Right hindlimb (tissue), 1 donor: ENCODE results near the gene MDFI.

Experiments
- DNase-seq: peaks from one replicate; pipeline ENCODE4 v3.0.0-alpha.2; 2018

MDFI gene

DNA sequence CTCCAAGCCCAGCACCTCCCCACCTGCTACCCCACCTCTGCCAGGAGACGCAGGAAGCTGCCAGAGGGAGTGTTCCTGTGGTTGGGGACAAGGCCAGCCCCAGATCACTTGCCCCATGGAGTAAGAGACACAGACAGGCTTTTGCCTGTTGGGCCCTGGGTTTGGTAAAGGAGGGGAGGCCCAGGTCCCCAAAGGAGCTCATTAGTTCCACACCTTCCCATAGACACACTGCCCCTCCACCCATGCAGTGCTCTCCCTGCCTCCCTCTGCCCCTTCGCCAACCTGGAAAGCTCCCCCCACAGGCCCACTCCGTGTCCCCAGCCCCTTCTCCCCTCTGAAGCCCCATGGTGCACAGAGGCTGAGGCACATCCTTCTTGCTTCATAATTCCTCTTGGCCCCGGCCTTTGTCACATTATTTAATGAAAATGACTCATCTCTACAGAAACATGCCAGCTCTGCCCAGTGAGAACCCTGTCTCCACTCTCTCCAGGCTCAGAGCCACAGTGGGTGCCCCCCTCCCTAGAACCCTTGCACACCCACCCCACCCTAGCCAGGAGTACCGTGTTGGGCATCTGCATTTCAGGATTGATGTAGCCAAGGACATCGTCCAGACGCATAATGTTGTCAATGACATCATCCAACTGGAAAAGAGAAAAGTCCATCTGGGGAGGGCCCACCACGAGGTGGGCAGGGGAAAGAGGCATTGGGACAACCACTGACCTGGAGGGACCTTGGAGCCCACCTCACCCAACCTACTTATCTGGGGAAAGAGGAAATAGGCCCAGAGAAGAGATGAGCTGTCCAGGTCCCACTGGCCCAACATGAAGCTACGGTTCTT lies 51.1 kb downstream of the MDFI start:
- peak; percentile 9 for DNase-seq

DNA sequence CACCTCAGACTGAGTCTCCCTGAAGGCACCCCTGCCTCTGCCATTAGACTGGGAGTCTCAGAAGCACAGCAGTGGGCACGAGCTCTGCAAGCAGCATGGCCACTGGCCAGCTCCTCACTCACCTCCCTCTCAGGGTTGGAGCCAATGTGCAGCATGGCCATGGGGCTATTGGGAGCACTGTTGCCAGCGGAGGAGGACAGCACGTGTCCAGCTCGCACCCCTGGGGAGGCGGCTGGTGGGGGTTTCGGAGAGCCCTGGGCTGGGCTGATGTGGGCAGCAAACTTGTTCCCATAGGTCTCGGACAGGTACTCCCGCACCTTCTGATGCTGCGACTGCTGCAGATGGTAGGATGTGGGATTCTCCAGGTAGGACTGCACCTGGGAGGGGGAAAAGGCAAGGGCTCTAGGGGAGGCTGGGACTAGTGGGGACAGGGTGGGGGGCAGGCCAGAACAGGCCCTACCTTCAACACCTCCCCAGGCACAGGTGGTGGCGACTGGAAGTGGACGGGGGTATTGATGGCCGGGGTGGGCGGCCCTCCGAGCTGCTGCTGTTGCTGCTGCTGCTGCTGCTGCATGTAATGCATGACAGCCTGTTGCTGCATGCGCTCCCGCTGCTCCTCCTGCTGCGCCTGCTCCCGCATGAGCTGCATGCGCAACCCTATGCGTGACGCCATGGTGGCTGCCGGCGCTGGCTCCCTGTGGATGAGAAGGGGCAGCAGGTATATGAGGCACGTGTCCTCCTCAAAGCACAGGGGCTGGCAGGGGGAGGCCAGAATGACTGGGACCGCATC lies 52.5 kb downstream of the MDFI start:
- peak; percentile 20 for DNase-seq

DNA sequence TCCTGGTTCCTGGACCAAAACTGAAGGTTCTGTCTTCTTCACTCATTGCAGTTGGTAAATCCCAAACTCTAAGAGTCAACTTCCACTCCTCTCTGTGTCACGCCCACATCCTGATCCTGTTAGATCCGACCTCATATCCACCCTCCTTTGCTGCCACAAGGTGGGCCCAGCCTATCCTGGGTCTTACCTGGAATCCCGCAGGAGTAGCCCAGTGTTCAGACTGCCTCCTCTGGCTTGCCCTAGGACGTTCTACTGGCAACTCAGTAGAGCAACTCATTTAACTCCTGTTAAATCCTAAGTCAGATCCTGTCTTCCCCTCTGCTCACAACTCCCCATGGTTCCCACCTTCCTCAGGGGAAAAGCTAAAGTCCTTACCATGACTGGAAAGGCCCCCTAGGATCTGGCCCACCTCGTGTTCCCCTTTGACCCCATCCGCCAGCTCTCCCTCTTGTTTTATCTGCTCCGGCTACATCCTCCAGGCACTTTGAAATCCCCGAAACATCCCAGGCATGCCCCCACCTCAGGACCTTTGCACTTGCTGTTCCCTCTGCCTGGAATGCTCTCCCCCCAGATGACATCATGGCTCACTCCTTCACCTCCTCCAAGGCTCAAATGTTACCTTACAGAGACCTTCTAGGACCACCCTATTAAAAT lies 53.3 kb downstream of the MDFI start:
- peak; percentile 12 for DNase-seq

DNA sequence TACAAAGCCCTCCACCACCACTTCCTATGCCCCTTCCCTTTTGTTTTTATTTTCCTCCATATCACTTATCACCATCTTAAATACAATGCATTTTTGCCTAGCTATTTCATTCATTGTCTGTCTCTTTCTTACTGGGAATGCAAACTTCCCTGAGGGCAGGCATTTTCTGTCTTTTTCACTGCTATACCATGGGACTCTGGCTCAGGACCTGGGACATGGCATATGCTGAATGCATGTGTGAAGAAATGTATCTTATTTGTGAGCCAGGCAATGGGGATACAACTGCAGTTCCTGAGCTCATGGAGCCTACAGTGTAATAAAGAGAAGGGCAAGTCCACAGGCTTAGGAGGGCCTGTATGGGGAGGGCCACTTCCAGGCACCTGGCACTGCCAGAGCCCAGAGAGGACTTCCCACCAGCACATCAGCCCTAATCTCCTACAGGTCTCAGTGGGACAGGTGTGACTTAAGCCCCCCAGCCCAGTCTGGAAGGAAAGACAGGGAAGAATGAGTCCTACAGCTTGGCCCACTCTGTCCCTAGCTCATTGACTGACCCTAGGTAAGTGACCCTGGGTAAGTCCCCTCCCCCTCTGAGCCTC lies 53.9 kb downstream of the MDFI start:
- DNase-seq, result peak; percentile 7

DNA sequence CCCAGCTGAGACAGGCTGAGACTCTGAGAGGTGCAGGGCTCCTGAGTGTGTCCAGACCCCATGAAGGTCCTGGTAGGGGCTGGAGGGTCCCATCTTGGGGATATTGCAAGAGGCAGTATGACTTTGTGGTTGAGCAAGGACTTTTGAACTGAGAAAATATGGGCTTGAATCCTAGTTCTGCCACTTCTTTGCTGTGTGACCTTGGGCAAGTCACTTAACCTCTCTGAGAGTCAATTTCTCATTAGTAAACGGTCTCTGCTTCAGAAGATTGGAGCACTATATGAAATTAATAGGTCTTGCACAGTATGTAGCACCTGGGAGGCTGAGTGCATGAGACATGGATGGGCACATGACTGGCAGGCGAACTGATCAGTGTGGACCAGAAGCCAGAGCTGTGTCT lies 54.5 kb downstream of the MDFI start:
- no peak for DNase-seq

DNA sequence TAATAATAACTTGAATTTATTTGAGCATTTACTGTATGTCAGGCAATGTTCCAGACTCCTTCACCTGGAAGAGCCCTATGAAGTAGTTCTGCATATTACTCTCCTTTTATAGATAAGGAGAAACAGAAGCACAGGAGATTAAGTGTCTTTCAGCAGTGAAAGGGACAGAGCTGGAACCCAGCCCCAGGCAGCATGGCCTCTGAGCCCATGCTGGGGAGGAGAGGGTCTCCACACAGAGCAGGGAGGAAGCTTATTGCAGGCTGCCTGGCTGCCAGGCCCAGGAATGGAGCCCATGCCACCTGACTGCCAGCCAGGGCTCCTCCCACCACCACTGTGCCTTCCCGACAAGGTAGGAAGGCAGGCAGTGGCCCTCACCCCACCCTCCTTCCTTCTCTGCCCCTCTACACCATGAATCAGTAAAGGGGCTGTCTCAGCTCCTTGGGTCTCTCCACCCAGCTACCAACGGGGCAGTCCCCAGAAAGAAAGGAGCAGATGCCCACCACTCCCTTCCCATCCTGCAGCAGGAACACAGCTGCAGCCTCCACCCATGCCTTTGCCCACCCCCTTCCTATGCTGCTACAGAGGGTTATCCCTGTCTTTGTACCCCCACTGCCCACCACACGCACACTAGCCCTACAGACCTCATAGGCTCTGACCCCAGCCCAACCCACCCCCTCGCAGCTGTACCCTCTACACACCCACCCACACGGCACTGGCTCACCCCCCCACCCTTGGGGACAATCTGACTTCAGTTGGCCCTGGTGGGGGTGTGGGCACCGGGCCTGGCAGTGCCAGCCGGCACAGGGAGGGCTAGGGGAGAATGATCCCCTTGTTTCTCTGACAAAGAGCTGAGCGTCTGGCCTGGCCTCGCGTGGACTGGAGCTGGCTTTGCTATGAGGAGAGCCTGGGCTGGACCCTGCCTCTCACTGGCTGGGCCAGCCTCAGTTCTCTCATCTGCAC lies 55.3 kb downstream of the MDFI start:
- DNase-seq, result no peak

DNA sequence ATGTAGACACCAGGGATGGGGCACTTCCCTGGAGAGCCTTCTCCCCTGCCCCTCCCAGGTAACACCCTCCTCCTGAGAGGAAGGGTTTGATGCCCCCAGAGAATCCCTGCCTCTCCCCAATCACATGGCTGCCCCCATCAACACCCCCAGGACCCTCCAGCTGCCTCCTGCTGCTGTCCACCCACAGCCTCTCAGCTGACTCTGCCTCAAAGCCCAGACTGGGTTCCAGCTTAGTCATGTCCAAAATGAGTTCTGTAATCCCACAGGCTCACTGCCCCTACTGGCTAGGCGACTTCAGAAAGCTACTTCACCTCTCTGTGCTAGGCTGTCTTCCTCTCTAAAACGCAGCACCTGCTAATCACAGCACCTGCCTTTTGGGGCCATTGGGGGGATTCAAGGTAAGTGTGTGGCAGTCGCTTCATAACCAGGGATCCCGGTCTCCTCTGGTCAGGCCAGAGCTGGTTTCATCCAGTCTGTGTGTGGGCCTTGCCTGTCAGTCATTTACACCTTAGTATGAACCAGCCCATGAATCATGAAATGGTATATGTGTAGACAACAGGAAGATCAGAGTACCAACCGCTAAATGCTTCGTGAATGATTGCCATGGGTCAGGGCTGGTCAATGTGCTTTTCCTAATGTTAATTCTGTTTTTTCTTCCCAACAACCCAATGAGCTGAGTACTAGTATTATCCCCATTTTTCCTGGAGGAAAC lies 56.7 kb downstream of the MDFI start:
- DNase-seq, result no peak

DNA sequence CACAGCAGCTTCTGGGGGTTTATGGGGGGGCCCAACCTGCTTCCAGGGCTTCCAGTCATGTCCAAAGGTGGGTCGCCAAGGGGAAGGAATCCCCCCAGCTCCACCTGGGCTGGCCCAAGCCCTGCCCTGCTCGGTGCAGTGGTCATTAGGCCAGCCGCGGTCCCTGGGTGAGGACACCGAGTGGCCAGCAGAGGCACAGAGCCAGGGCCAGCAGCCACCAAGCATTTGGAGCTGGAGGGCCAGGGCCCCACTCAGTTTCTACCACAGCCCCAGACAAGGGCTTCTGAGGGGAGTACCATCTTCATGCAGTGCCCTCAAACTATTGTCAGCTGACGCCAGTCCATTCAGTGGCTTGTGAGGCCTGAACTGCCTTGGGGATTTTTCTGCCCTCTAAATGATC lies 57.6 kb downstream of the MDFI start:
- no peak for DNase-seq

DNA sequence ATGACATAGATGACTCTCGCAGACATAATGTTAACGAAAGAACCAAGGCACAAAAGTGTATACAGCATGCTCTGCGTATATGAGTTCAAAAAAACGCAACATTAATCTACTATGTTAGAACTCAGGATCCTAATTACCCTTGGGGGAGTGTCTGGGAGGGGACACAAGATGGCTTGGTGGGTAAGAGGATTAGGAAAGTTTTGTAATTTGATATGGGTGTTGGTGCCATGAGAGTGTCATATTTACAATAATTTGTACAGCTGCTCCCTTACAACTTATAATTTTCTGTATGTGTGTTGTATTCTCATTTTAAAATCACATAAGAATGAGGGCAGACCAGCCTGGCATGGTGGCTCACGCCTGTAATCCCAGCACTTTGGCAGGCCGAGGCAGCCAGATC lies 58.5 kb downstream of the MDFI start:
- no peak for DNase-seq

DNA sequence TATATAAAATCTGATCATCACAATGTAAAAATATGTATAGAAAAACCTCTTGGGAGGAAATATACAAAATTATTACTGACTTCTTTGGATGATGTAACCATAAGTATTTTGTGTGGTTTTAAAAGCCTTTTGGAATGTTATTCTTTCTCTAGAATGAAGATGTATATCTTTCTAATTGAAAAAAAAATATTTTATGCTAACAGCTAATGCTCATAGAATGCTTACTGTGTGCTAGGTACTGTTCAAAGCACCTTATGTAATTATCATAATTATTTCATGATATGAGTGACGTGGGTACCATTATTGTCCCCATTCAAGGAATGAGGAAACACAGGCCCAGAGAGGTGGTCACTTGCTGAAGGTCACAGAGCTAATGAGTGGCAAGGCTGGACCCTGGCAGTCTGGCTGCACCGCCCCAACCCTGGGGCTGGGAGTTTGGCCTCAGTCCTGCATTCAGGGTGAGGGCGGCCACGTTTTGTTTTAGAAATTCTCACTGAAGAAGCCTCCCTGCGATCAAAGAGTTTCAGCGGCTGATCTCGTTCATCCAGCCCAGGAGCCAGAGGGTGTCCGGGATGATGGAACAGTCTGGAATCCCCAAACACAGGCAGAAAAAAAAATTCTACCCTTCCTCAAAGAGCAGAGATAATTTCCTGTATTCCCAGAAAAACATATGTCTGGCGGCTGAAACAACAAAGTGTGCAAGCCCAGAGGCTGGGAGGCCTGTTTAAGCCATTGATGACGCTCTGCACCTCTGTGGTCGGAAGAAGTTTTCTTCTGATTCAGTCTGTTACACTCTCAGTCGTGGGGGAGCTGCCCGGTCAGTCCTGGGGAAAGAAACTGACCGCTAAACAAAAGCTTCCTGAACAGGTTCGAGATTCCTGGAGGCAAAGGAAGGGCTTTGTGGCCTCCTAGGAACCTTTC lies 59.9 kb downstream of the MDFI start:
- DNase-seq, result peak; percentile 83

DNA sequence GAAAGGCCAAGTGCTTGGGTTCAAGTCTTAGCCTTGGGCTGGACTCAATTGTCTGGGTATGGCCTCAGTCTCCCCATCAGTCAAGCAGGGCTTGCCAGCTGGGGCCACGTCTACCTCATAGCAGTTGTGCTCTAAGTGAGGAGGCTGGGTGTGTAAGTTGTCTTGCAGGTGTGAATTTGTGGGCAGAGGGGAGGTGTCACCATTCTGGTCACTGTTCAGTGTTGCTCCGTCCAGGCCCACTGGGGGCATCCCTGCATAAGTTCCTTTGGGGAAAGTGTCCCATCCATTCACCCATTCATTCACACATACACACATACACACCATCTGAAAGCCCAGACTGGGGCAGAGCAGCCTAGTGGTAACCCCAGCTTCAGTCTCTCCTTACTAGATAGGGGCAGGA lies 60.8 kb downstream of the MDFI start:
- DNase-seq, result no peak

DNA sequence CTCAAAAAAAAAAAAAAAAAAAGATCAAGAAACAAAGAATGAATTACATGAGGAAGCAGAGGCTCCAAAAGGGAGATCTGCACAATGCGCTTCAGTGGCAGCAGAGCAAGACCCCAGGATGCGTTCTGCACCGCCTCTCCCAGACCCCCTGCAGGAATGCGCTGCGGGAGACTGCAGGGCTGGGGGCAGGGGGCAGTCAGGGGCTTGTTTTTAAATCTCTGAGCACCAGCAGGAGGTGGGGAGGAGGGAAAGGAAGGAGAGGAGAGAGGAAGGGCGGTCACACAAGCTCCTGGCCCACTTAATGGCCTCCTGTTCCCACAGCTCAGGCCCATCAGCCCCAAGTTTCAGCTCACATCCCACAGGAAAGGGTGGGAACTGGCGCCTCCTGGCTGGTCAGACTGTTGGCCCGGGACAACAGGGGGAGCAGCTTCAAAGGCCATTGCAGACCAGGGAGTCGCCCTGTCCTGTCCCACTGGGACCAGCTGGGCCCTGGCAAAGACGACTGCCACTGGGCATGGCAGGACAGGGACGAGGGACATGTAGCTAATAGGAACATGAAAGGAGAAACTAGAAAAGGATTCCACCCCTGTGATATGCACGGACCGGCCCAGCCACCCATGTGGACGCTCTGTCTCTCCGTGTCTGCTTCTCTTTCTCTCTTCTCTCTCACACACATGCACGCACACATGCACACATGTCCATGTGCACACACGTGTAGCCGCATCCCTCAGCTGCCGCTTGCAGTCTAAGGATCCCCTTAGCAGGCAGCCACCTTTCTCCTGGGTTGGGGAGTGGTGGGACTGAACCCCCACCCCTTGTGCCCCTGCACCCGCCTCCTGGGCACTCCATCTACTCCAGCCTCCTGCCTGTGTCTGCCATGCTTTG lies 62.4 kb downstream of the MDFI start:
- DNase-seq, result no peak

DNA sequence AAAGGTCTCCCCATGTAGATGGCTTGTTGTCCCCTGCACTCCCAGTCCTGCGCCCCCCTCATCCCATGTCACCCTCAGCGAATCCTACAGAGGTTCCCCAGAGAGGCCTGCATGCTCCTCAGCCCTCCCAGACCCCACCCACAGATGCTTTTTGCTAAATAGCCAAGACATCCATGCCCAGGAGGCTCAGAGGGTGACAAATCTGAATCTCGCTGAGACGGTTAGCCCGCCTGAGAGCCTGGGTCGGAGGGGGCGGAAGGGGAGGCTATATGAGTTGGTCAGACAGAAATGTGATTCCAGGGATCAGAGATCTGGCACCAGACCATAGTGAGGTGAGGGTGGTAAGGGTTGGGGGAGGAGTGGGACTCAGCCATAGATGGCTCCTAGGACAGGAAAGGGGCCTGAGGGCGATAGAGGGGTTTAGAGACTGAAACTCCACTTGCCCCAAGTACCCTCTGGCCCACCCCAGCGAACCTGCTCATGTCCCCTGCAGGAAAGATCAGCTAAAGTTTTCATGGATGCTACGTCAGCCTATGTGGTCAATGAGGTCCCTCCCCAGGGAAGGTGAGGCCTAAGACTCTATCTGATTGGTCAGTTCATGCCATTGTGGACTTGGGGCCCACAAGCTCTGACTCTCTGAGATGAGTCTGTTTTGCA lies 63.9 kb downstream of the MDFI start:
- DNase-seq, result no peak

DNA sequence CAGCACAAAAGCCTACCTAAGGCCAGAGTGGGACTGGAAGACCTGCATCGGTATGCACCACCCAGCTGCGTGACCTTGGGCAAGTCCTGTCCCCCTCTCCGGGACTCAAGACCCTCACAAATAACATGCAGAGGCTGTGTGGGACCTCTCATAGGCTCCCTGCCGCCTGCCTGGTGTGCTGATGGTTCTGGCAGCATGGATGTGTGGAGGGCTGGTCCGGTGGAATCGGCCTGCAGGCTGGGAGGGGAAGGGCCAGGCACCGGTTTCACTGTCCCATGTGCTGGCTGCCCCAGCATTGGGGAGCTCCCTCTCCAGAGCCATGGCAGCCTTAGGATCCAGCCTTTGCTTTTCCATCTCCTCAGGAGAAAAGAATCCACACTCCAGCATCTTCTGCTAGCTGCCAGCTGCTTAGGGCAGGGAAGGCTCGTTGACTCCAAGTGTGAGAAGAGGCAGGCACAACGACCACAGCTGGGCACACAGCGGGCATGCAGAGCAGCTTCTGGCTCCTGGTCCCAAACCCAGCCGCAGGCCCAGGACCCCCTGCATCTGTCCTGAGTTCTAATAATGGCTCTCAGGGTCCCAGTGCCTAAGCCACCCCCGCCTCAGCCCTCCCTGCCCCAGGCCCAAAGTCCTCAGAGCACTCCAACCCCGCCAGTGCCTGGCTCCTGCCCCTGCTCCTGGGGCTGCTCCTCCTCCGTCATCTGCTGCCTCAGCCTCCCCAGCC lies 64.7 kb downstream of the MDFI start:
- DNase-seq, result no peak
